VCaP (cell line): ENCODE data around the gene GNRH2.
A peak's percentile ranks its signal among the peaks of the same experiment; 100 is the strongest.
"Not testable (repeated sequence)": the region's sequence is repeated elsewhere in the genome, so short reads cannot be mapped to it uniquely, and the experiment has no call there.

ENCODE experiments used
- H3K27ac ChIP-seq: fragments of 450-650 bp; 2 replicates; pipeline ENCODE4 v1.5.1; 2017
- CTCF ChIP-seq: fragments of 450-650 bp; conservative IDR thresholded peaks from 2 replicates; pipeline ENCODE4 v1.5.1; 2017; ENCODE audit warnings: mild to moderate bottlenecking, moderate library complexity

The GNRH2 gene

GRCh38 chr20:3013771-3014170 lies 29.7 kb upstream of the GNRH2 start:
- TF ChIP-seq CTCF, result no peak
- no peak overlapping the region for H3K27ac ChIP-seq

- no peak for TF ChIP-seq CTCF
- no peak overlapping the region for H3K27ac ChIP-seq
Observed at GRCh38 chr20:3014179-3014578, 29.2 kb upstream of the GNRH2 start.

- no peak for TF ChIP-seq CTCF
- H3K27ac ChIP-seq, result no peak overlapping the region
Observed at GRCh38 chr20:3014662-3015061, 28.8 kb upstream of the GNRH2 start.

DNA sequence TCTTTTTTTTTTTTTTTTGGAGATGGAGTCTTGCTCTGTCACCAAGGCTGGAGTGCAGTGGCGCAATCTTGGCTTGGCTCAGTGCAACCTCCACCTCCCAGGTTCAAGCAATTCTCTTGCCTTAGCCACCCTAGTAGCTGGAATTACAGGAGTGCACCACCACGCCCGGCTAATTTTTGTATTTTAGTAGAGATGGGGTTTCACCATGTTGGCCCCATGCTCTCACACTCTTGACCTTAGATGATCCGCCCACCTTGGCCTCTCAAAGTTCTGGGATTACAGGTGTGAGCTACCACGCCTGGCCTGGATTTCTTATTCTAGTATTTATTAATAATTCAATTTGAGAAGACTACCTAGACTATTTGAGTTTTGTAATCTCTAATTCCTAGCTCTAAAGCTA lies 28.1 kb upstream of the GNRH2 start:
- not testable (repeated sequence) for H3K27ac ChIP-seq

DNA sequence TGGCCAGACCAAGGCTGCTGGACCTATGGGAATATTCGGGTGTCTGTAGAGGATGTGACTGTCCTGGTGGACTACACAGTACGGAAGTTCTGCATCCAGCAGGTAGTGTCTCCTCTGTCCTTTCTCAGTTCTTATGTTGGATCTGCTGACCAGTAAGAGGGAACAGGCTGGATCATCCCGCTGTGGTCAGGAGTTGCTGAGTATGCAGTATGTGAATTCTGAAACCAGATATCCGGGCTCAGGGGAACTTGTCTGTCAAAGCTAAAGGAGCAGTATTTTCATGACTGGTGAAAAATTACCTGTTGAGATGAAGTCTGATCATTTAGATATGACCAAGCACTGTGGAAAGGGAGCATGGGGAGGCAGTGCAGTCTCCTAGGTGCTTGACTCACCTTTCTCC lies 22.1 kb upstream of the GNRH2 start:
- peak overlapping the region; percentile 98 for H3K27ac ChIP-seq
- no peak for TF ChIP-seq CTCF

- no peak for TF ChIP-seq CTCF
- peak overlapping the region; percentile 98 for H3K27ac ChIP-seq
Observed at GRCh38 chr20:3021777-3022176, 21.6 kb upstream of the GNRH2 start.

- peak overlapping the region; percentile 98 for H3K27ac ChIP-seq
Observed at GRCh38 chr20:3022559-3023490, 20.6 kb upstream of the GNRH2 start.

GRCh38 chr20:3027987-3028386 lies 15.4 kb upstream of the GNRH2 start:
- no peak for TF ChIP-seq CTCF
- H3K27ac ChIP-seq, result no peak overlapping the region
